ENCODE results near the gene SLC1A1.
A peak's percentile ranks its signal among the peaks of the same experiment; 100 is the strongest.
"Not testable (repeated sequence)": the region's sequence is repeated elsewhere in the genome, so short reads cannot be mapped to it uniquely, and the experiment has no call there.

SLC1A1 gene

GRCh38 chr9:4596165-4596922 is 106.1 kb downstream of the SLC1A1 start:
- no peak for DNase-seq (ENCODE audit: low read depth)

GRCh38 chr9:4600368-4600767 is 110.1 kb downstream of the SLC1A1 start:
- no peak for DNase-seq (ENCODE audit: low read depth)
- H3K4me3 ChIP-seq (ENCODE audit: low read depth, low read length): no peak overlapping the region

More at GRCh38 chr9:4596165-4596922, 106.1 kb downstream of the SLC1A1 start:
- H3K4me3 ChIP-seq (ENCODE audit: low read depth, low read length): no peak overlapping the region

- no peak overlapping the region for H3K4me3 ChIP-seq (ENCODE audit: low read depth, low read length)
- no peak for DNase-seq (ENCODE audit: low read depth)
These were observed 113.6 kb downstream of the SLC1A1 start for GRCh38 chr9:4603830-4604229.

GRCh38 chr9:4604678-4605095 is 114.4 kb downstream of the SLC1A1 start:
- DNase-seq (ENCODE audit: low read depth): no peak
- no peak overlapping the region for H3K4me3 ChIP-seq (ENCODE audit: low read depth, low read length)

GRCh38 chr9:4606033-4606432 is 115.8 kb downstream of the SLC1A1 start:
- H3K4me3 ChIP-seq (ENCODE audit: low read depth, low read length); DNase-seq (ENCODE audit: low read depth): not testable (repeated sequence)

- no peak overlapping the region for H3K4me3 ChIP-seq (ENCODE audit: low read depth, low read length)
- DNase-seq (ENCODE audit: low read depth): no peak
These were observed 124.4 kb downstream of the SLC1A1 start for GRCh38 chr9:4614627-4615026.

- H3K4me3 ChIP-seq (ENCODE audit: low read depth, low read length): no peak overlapping the region
- DNase-seq (ENCODE audit: low read depth): peak; percentile 66
These were observed 125.0 kb downstream of the SLC1A1 start for GRCh38 chr9:4615251-4615650.

GRCh38 chr9:4615778-4616177 is 125.5 kb downstream of the SLC1A1 start:
- no peak overlapping the region for H3K4me3 ChIP-seq (ENCODE audit: low read depth, low read length)

GRCh38 chr9:4617752-4618151 is 127.5 kb downstream of the SLC1A1 start:
- no peak overlapping the region for H3K4me3 ChIP-seq (ENCODE audit: low read depth, low read length)
- no peak for DNase-seq (ENCODE audit: low read depth)

More at GRCh38 chr9:4615778-4616177, 125.5 kb downstream of the SLC1A1 start:
- DNase-seq (ENCODE audit: low read depth): no peak

GRCh38 chr9:4618700-4619099 is 128.4 kb downstream of the SLC1A1 start:
- no peak overlapping the region for H3K4me3 ChIP-seq (ENCODE audit: low read depth, low read length)
- DNase-seq (ENCODE audit: low read depth): no peak

- H3K4me3 ChIP-seq (ENCODE audit: low read depth, low read length): no peak overlapping the region
- DNase-seq (ENCODE audit: low read depth): no peak
These were observed 129.9 kb downstream of the SLC1A1 start for GRCh38 chr9:4620057-4620765.

- no peak for DNase-seq (ENCODE audit: low read depth)
- H3K4me3 ChIP-seq (ENCODE audit: low read depth, low read length): no peak overlapping the region
These were observed 130.8 kb downstream of the SLC1A1 start for GRCh38 chr9:4620881-4621555.

GRCh38 chr9:4622016-4622415 is 131.7 kb downstream of the SLC1A1 start:
- DNase-seq (ENCODE audit: low read depth): no peak
- H3K4me3 ChIP-seq (ENCODE audit: low read depth, low read length): no peak overlapping the region

- DNase-seq (ENCODE audit: low read depth): no peak
- H3K4me3 ChIP-seq (ENCODE audit: low read depth, low read length): no peak overlapping the region
These were observed 140.6 kb downstream of the SLC1A1 start for GRCh38 chr9:4630836-4631235.
